ENCODE measurements around the gene ATXN1.

DNA sequence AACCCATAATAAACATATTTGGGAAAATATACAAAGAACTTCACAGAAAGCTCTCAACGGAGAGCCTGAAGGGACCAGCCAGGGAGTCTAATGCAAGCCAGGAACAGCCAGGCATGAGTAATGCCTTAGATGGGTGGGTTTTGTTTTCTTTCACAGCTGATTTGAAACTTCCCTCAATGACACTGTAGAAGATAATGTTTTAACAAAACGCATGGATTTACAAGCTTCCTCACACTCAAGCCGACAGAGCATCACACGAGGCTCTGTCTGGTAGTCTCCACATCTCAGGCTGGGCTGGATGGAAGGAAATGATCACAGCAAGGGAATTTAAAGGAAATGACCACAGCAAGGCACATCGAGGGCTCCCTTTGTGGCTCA is 409.0 kb downstream of the ATXN1 start:
- no peak for TF ChIP-seq SP1 (IDR thresholded peaks at IDR 0.05)
- no peak for TF ChIP-seq HDGF (IDR thresholded peaks at IDR 0.05; ENCODE audit: borderline replicate concordance)
- TF ChIP-seq ZNF384 (IDR thresholded peaks at IDR 0.05) = no peak

All from HEK293T (cell line).